HG03378 (cell line): ENCODE data around the gene ERN1.

Experiments used
- ATAC-seq: cut with Tn5 transposase; IDR thresholded peaks from one replicate; pipeline ENCODE4 v1.9.1; 2021; ENCODE audit warnings: mild to moderate bottlenecking, moderate library complexity; ENCODE audit not compliant: unreplicated experiment

The ERN1 gene

GRCh38 chr17:64006361-64007088 is 123.4 kb downstream of the ERN1 start:
- no peak for ATAC-seq

- no peak for ATAC-seq
Observed at GRCh38 chr17:64005734-64006167, 124.2 kb downstream of the ERN1 start.

GRCh38 chr17:64004903-64005733 is 124.8 kb downstream of the ERN1 start:
- no peak for ATAC-seq

GRCh38 chr17:64004218-64004770 is 125.7 kb downstream of the ERN1 start:
- no peak for ATAC-seq

- ATAC-seq, result no peak
Observed at GRCh38 chr17:64003526-64004121, 126.3 kb downstream of the ERN1 start.

- no peak for ATAC-seq
Observed at GRCh38 chr17:64002658-64003525, 127.1 kb downstream of the ERN1 start.

GRCh38 chr17:64001763-64002529 is 128.0 kb downstream of the ERN1 start:
- ATAC-seq, result no peak

- no peak for ATAC-seq
Observed at GRCh38 chr17:64001091-64001579, 128.8 kb downstream of the ERN1 start.

- no peak for ATAC-seq
Observed at GRCh38 chr17:63999680-64000531, 130.0 kb downstream of the ERN1 start.

- no peak for ATAC-seq
Observed at GRCh38 chr17:63998721-63999679, 130.9 kb downstream of the ERN1 start.

GRCh38 chr17:63998050-63998720 is 131.8 kb downstream of the ERN1 start, which contains the start of gene PRR29:
TSS of gene PRR29 (plus strand) at chr17:63998351. CDS start at chr17:63998365, 14 bp downstream.
- ATAC-seq, result no peak

- no peak for ATAC-seq
Observed at GRCh38 chr17:63997341-63998048, 132.4 kb downstream of the ERN1 start.

GRCh38 chr17:63996430-63997182 is 133.3 kb downstream of the ERN1 start:
- ATAC-seq, result no peak

- ATAC-seq, result no peak
Observed at GRCh38 chr17:63995626-63996025, 134.3 kb downstream of the ERN1 start.

- no peak for ATAC-seq
Observed at GRCh38 chr17:63993368-63993985, 136.5 kb downstream of the ERN1 start.
